Measurements from ENCODE around the gene SLC25A47. TPM values are rescaled to one million over a fixed set of nuclear protein-coding genes. Genes with fewer than 3 reads are reported as not detected.
"Not testable (repeated sequence)": the region's sequence is repeated elsewhere in the genome, so short reads cannot be mapped to it uniquely, and the experiment has no call there.

The SLC25A47 gene
- total RNA-seq, 1 experiment from 2014 or later = not detected

GRCh38 chr14:100306101-100306997 is 16.8 kb upstream of the SLC25A47 start, which contains the start of gene SLC25A29:
TSS of gene SLC25A29 (minus strand) at chr14:100306444. CDS start at chr14:100306232, 212 bp downstream.
- peaks cover 5% of the 10 kb centered on the region for H3K36me3 Mint-ChIP-seq (ENCODE audit: insufficient read depth, unreplicated experiment)
- no TSS peak for BruUV-seq (replicated peaks)
- no peak for TF ChIP-seq CTCF (IDR thresholded peaks at IDR 0.05; ENCODE audit: unreplicated experiment)
- H3K9me3 Mint-ChIP-seq (ENCODE audit: unreplicated experiment) = no peaks in the 10 kb centered on the region
- ChIA-PET CTCF (interaction anchor here (1.3 kb wide), 1 partner anchor 20 kb away, joined by 4 read pairs; no protein-coding TSS in a partner anchor), POLR2A (interaction anchor here (0.6 to 1.1 kb wide), 3 partner anchors 8 to 71 kb away, joined by 3 to 5 read pairs (median 4); no protein-coding TSS in a partner anchor)
- DNase-seq (ENCODE audit: unreplicated experiment) = peak; percentile 81
- intact Hi-C loops (cut with micrococcal nuclease) = no loop called here
- no peaks in the 10 kb centered on the region for H3K27me3 Mint-ChIP-seq (ENCODE audit: insufficient read depth, unreplicated experiment)
- peaks cover 32% of the 10 kb centered on the region for H3K4me1 Mint-ChIP-seq (ENCODE audit: insufficient read depth, unreplicated experiment)
- no peak within 1 kb of the TSS for H3K27ac Mint-ChIP-seq (ENCODE audit: low read depth, unreplicated experiment)
- peak within 1 kb of the TSS; percentile 87 for H3K4me3 Mint-ChIP-seq (ENCODE audit: unreplicated experiment)

- CTCF ChIA-PET = interaction anchor here (1.3 kb wide), 1 partner anchor 19 kb away, joined by 4 read pairs; no protein-coding TSS in a partner anchor
- no peak for DNase-seq (ENCODE audit: unreplicated experiment)
Observed at GRCh38 chr14:100306998-100307765, 16.0 kb upstream of the SLC25A47 start.

GRCh38 chr14:100307766-100308426 is 15.2 kb upstream of the SLC25A47 start:
- no peaks in the 10 kb centered on the region for H3K27me3 Mint-ChIP-seq (ENCODE audit: insufficient read depth, unreplicated experiment)
- no peak for DNase-seq (ENCODE audit: unreplicated experiment)
- peaks cover 26% of the 10 kb centered on the region for H3K4me1 Mint-ChIP-seq (ENCODE audit: insufficient read depth, unreplicated experiment)
- H3K36me3 Mint-ChIP-seq (ENCODE audit: insufficient read depth, unreplicated experiment) = peaks cover 5% of the 10 kb centered on the region
- no TSS peak for BruUV-seq (replicated peaks)
- H3K9me3 Mint-ChIP-seq (ENCODE audit: unreplicated experiment) = no peaks in the 10 kb centered on the region
- TF ChIP-seq CTCF (IDR thresholded peaks at IDR 0.05; ENCODE audit: unreplicated experiment) = no peak
- no peak overlapping the region for H3K27ac Mint-ChIP-seq (ENCODE audit: low read depth, unreplicated experiment)
- intact Hi-C loops (cut with micrococcal nuclease) = no loop called here
- CTCF ChIA-PET = interaction anchor here (0.7 to 1.3 kb wide), 4 partner anchors 9 to 185 kb away, joined by 3 to 5 read pairs (median 4); no protein-coding TSS in a partner anchor
- H3K4me3 Mint-ChIP-seq (ENCODE audit: unreplicated experiment) = peak overlapping the region; percentile 87
- POLR2A ChIA-PET = no interaction called here

More at GRCh38 chr14:100306998-100307765, 16.0 kb upstream of the SLC25A47 start:
- intact Hi-C loops (cut with micrococcal nuclease) = no loop called here
- H3K36me3 Mint-ChIP-seq (ENCODE audit: insufficient read depth, unreplicated experiment) = peaks cover 5% of the 10 kb centered on the region
- no peaks in the 10 kb centered on the region for H3K27me3 Mint-ChIP-seq (ENCODE audit: insufficient read depth, unreplicated experiment)
- no peak overlapping the region for H3K27ac Mint-ChIP-seq (ENCODE audit: low read depth, unreplicated experiment)
- no peaks in the 10 kb centered on the region for H3K9me3 Mint-ChIP-seq (ENCODE audit: unreplicated experiment)
- peaks cover 32% of the 10 kb centered on the region for H3K4me1 Mint-ChIP-seq (ENCODE audit: insufficient read depth, unreplicated experiment)
- no peak for TF ChIP-seq CTCF (IDR thresholded peaks at IDR 0.05; ENCODE audit: unreplicated experiment)
- POLR2A ChIA-PET = interaction anchor here (1.1 kb wide), 1 partner anchor 71 kb away, joined by 4 read pairs; no protein-coding TSS in a partner anchor
- H3K4me3 Mint-ChIP-seq (ENCODE audit: unreplicated experiment) = peak overlapping the region; percentile 87
- no TSS peak for BruUV-seq (replicated peaks)

GRCh38 chr14:100308427-100308792 is 14.7 kb upstream of the SLC25A47 start:
- H3K9me3 Mint-ChIP-seq (ENCODE audit: unreplicated experiment); intact Hi-C loops (cut with micrococcal nuclease); H3K27ac Mint-ChIP-seq (ENCODE audit: low read depth, unreplicated experiment); H3K27me3 Mint-ChIP-seq (ENCODE audit: insufficient read depth, unreplicated experiment); BruUV-seq (replicated peaks); H3K36me3 Mint-ChIP-seq (ENCODE audit: insufficient read depth, unreplicated experiment); H3K4me3 Mint-ChIP-seq (ENCODE audit: unreplicated experiment); DNase-seq (ENCODE audit: unreplicated experiment): not testable (repeated sequence)
- peaks cover 23% of the 10 kb centered on the region for H3K4me1 Mint-ChIP-seq (ENCODE audit: insufficient read depth, unreplicated experiment)
- ChIA-PET CTCF (interaction anchor here (0.7 to 1.3 kb wide), 4 partner anchors 9 to 186 kb away, joined by 3 to 5 read pairs (median 4); no protein-coding TSS in a partner anchor), POLR2A (interaction anchor here (0.6 kb wide), 1 partner anchor 13 kb away, joined by 3 read pairs; no protein-coding TSS in a partner anchor)

Measured in MCF 10A (cell line).